HG03558 (cell line): Measurements from ENCODE around the gene NTRK2.
"Not testable (repeated sequence)": the region's sequence is repeated elsewhere in the genome, so short reads cannot be mapped to it uniquely, and the experiment has no call there.

Experiments used
- ATAC-seq: cut with Tn5 transposase; IDR thresholded peaks from one replicate; pipeline ENCODE4 v1.9.1; 2021; ENCODE audit warnings: moderate number of reproducible peaks; ENCODE audit not compliant: unreplicated experiment; ENCODE audit errors: extremely low read depth

The NTRK2 gene

DNA sequence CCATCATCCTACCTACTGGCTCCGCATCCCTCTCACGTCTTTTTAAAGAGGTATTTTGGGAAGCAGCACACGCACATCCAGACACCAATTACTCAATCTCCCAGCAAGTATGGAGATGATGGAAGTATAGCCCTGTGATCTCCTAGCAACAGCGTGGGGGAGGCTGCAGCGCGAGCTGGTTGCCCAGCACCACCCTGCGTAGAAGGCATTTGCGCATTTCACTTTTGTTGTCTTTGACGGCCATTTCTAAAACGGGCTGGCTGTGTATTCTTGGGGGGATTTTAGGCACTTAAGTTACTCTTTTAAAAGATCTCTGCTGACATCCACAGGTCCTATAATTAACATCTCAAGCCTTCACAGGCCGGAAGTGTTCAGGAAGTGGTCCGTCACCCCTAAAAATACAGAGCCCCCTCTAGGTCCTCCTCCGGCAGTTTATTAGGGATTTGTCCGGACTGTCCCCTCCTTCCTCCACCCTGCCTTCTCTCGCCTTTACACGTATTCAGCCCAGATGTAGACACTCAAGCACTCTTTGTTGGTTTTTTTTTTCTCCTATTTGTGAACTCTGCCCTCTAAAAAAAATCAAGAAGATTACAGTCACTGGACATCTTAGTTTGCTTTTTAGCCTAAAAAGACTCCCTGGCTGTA, 371.4 kb downstream of the NTRK2 start:
- no peak for ATAC-seq

DNA sequence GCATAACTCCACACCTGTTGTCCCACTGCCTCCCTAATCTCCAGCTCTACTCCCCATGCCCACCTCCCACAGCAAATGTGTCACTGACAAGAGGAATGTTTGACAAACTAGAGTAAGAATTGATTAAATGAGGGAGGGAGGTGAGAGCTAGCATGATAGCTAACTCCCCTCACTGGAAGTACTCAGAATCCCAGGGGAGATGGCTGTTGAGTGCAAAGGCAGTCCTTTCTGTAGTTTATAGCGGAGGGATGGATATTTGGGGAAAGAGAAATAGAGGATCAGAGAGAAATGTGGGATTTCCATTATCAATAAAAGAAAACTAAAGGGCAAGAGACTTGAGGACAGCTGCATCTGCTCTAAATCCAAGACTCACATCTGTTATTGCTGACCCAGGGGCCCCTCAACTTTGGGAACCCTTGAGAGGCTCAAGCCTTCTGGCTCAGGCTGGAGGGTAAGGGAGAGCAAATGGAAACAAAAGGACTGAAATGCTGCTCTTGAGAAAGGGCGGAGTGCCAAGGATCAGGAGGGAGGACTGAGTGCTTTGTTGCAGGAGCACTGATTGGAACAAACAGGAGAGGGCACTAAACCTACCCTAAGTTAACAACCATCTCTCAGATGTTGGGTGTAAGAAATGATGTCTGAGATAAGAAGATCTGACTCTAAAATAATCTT, 372.1 kb downstream of the NTRK2 start:
- ATAC-seq = no peak

DNA sequence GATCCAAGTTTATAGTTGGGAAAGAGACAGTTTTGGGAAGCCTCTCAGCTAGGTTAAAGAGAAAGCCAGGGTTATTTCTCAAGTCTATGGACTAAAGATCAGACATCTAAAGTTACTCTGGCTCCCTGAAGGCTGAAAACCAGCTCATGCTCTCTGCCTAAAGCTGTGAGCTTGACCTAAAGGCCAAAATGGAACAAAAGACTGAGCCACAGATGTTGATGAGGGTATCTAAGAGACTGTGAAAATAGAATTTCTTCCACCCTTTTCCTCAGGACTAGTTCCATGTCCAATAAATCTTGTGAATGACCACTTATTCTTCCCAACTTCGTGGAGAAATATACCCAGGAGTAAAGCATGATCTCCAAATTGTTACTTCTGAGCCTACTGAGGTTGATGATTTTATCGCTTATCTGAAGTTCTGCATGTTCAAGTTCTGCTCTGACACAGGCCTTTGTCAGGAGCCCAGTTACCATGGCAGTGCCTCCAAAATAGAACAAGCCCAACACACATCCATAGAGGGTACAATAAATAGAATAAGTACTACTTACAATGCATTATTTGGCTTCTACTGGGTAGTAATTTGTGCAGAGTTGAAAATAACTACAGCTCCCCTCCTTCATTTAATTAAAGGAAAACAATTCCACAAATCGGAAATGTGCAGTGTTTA, 373.6 kb downstream of the NTRK2 start:
- no peak for ATAC-seq

DNA sequence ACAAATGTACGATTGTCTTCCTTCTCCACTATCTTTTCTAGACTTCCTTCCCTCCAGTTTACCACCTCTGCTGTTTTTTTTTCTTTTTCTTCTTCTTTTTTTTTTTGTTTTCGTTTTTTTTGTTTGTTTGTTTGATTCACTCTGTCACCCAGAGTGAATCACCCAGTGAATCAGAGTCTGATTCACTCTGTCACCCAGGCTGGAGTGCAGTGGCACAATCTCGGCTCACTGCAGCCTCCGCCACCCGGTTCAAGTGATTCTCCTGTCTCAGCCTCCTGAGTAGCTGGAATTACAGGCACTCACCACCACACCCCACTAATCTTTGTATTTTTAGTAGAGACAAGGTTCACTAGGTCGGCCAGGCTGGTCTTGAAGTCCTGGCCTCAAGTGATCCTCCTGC, 375.7 kb downstream of the NTRK2 start:
- ATAC-seq = no peak

DNA sequence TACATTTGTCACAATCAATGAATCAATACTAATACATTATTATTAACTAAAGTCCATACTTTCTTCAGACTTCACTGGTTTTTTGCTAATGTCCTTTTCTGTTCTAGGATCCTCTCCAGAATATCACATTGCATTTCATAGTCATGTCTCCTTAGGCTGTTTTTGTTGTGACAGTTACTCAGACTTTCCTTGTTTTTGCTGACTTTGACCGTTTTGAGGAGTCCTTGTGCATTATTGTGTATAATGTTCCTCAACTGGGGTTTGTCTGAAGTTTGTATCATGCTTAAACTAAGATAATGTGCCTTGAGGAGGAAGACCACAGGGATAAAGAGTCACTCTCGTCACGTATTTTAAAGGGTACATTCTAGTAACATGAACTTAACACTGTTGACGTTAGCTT, 376.9 kb downstream of the NTRK2 start:
- ATAC-seq = no peak

DNA sequence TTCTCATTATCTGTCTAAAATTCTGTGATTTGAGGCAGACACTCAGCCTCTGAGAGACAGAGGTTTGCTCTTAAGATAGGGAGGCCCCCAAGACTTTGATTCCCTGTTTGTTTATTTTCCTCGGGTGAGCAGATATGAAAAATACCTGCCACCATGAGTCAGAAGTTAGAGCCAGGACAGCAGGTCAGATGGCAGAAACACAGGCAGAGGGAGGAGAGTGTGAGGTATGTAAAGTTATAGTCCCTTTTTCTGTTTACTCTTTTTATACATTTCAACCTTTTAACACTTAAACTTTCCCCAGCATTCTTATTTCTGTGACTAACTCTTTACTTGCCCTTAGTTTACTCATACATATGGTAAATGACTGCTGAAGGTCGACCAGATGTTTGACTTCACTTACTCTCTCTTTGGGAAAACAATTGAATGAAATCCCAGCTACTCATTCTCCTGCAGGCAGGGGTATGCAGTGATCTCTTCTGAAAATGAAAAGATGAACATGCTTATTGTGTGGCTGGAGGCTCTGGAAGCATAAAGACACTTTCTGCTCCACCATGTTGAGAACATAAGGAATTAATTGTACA, 383.8 kb downstream of the NTRK2 start:
- no peak for ATAC-seq

DNA sequence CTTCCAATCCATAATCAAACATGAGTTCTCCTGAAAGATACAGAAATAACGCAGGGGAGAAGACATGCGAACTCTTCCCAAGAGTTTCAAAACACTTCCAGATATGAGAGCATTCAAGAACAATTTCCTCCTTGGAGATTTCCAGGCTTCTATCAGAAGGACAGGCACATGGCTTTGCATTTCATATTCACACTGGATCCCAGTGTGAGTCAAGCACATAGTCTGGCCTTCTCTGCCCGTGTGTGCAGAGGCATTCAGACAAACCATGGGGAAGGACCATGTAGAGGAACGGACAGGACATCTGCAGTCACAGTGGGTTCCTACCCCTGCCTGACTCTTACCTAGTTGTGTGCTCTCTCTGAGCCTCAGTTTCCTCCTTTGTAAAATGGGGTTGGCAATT, 384.5 kb downstream of the NTRK2 start:
- no peak for ATAC-seq

- ATAC-seq = no peak
Measured at GRCh38 chr9:85055506-85056202, 386.1 kb downstream of the NTRK2 start.

- ATAC-seq = no peak
Measured at GRCh38 chr9:85056203-85056572, 386.7 kb downstream of the NTRK2 start.

- no peak for ATAC-seq
Measured at GRCh38 chr9:85061969-85062368, 392.4 kb downstream of the NTRK2 start.

- no peak for ATAC-seq
Measured at GRCh38 chr9:85062385-85063022, 393.0 kb downstream of the NTRK2 start.

- no peak for ATAC-seq
Measured at GRCh38 chr9:85064811-85065371, 395.4 kb downstream of the NTRK2 start.

GRCh38 chr9:85067792-85068191, 398.3 kb downstream of the NTRK2 start:
- no peak for ATAC-seq

DNA sequence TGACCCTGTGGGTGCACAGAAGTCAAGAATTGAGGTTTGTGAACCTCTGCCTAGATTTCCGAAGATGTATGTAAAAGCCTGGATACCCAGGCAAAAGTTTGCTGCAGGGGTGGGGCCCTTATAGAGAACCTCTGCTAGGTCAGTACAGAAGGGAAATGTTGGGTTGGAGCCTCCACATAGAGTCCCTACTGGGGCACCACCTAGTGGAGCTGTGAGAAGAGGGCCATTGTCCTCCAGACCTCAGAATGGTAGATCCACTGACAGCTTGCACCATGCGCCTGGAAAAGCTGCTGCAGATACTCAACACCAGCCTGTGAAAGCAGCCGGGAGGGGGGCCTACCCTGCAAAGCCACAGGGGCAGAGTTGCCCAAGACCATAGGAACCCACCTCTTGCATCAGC, 399.9 kb downstream of the NTRK2 start:
- not testable (repeated sequence) for ATAC-seq
